HEK293 (cell line): ENCODE results near the gene USP24.

Experiments
- ATF2 ChIP-seq: fragments of 450-650 bp; formaldehyde crosslinking; IDR thresholded peaks from 2 replicates; pipeline ENCODE4 v1.5.1; 2016; ENCODE audit warnings: missing biosample characterization, missing genetic modification characterization, low read depth
- CTCF ChIP-seq: fragments of 450-650 bp; formaldehyde crosslinking; IDR thresholded peaks from 2 replicates; pipeline ENCODE4 v1.5.1; 2016; ENCODE audit warnings: missing biosample characterization, missing genetic modification characterization
- GLIS2 ChIP-seq: fragments of 450-650 bp; formaldehyde crosslinking; IDR thresholded peaks from 2 replicates; pipeline ENCODE4 v1.5.1; 2016; ENCODE audit warnings: missing biosample characterization, missing genetic modification characterization
- ZEB2 ChIP-seq: fragments of 450-650 bp; formaldehyde crosslinking; IDR thresholded peaks from 2 replicates; pipeline ENCODE4 v1.5.1; 2016; ENCODE audit warnings: missing biosample characterization, missing genetic modification characterization
- ZNF211 ChIP-seq: fragments of 450-650 bp; formaldehyde crosslinking; IDR thresholded peaks from 2 replicates; pipeline ENCODE4 v1.5.1; 2016; ENCODE audit warnings: low read depth, missing biosample characterization, missing genetic modification characterization
- ZNF416 ChIP-seq: fragments of 450-650 bp; formaldehyde crosslinking; IDR thresholded peaks from 2 replicates; pipeline ENCODE4 v1.5.1; 2016; ENCODE audit warnings: missing biosample characterization, missing genetic modification characterization

- TF ChIP-seq ZNF211 (tag by site-specific recombination) (no peak), ZEB2 (tag by site-specific recombination) (no peak), CTCF (no peak), ATF2 (no peak), ZNF416 (tag by site-specific recombination) (no peak), GLIS2 (tag by site-specific recombination) (no peak)
These were observed 64.1 kb downstream of the USP24 start for GRCh38 chr1:55150880-55151588.
